ENCODE data around the gene ZMYND8.
A peak's percentile ranks its signal among the peaks of the same experiment; 100 is the strongest.
"Not testable (repeated sequence)": the region's sequence is repeated elsewhere in the genome, so short reads cannot be mapped to it uniquely, and the experiment has no call there.

Gene ZMYND8

GRCh38 chr20:47356526-47357295, at the start of gene ZMYND8:
Gene ZMYND8, minus strand, starts transcription at chr20:47356699. Its CDS starts 29 bp downstream, at chr20:47356670.
- TF ChIP-seq CTCF (IDR thresholded peaks at IDR 0.05; ENCODE audit: insufficient read depth, low read depth, low read length, missing control alignments) = no peak
- H3K4me3 ChIP-seq (ENCODE audit: low read depth, low read length) = peak within 1 kb of the TSS; percentile 67
- peak; percentile 95 for DNase-seq (ENCODE audit: low read depth)

DNA sequence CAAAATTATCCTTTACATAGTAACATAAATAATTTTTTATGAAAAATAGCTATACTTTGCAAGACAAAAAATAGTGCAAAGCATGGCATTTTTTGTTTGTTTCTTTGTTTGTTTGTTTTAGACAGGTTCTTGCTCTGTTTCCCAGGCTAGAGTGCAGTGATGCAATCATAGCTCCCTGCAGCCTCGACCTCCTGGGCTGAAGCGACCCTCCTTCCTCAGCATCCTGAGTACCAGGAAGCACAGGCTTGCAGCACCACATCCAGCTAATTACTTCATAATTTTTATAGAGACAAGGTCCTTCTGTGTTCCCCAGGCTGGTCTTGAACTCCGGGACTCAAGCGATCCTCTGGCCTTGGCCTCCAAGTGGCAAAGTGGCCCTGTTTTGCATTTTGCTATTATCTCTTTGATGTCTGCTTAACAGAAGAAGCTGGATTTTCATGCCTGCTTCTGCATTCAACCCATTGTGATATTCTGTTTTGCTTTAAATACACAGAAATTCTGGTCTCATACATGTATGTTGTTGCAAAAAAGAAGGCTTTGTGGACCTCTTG, 49.4 kb upstream of the ZMYND8 start:
- H3K4me3 ChIP-seq (ENCODE audit: low read depth, low read length) = no peak overlapping the region
- TF ChIP-seq CTCF (IDR thresholded peaks at IDR 0.05; ENCODE audit: insufficient read depth, low read depth, low read length, missing control alignments) = no peak
- no peak for DNase-seq (ENCODE audit: low read depth)

DNA sequence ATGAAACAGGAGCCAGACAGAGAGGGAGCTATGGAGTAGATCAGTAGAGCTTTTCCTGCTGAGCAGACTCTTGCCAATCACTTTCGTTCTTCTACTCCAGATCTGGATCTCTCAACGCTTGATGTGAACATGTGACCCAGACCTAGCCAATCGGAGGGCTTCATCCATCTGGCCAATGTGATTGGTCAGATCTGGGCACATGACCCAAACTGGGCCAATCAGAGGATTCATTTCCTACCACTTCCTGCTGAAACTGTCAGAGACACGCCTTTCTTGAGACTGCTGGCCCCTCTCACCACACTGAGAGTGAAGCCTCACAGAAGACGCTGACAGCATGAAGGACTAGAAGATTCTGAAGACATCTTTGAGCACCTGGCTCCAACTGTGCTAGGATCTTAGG, 44.2 kb upstream of the ZMYND8 start:
- peak; percentile 55 for DNase-seq (ENCODE audit: low read depth)
- no peak for TF ChIP-seq CTCF (IDR thresholded peaks at IDR 0.05; ENCODE audit: insufficient read depth, low read depth, low read length, missing control alignments)
- no peak overlapping the region for H3K4me3 ChIP-seq (ENCODE audit: low read depth, low read length)

DNA sequence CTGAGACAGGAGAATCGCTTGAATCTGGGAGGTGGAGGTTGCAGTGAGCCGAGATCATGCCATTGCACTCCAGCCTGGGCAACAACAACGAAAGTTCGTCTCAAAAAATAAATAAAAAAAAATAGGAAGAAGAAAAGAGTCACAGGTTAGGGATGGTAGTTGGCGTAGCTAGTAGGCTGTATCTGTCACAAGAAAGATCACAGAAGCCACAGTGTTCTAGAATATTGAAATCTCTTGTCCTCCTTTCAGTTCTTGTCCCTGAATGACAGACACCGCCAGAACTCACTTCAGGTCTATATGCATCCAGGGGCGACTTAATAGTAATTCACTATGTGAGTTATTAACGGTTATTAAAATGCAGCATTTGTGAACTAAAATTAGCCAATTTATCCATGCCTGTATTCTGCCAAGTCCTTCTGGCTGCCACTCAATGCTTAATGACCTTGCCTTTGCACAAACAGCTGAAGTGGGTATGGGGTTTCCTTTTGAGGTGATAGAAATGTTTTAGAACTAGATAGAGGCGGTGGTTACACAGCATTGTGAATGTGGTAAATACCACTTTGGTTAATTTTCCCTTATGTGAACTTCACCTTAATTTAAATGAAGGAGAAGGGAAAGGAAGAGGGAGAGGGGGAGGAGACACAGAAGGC, 41.3 kb upstream of the ZMYND8 start:
- no peak for TF ChIP-seq CTCF (IDR thresholded peaks at IDR 0.05; ENCODE audit: insufficient read depth, low read depth, low read length, missing control alignments)
- no peak for DNase-seq (ENCODE audit: low read depth)
- no peak overlapping the region for H3K4me3 ChIP-seq (ENCODE audit: low read depth, low read length)

GRCh38 chr20:47396762-47397476, 40.4 kb upstream of the ZMYND8 start:
- DNase-seq (ENCODE audit: low read depth) = no peak
- TF ChIP-seq CTCF (IDR thresholded peaks at IDR 0.05; ENCODE audit: insufficient read depth, low read depth, low read length, missing control alignments) = no peak

DNA sequence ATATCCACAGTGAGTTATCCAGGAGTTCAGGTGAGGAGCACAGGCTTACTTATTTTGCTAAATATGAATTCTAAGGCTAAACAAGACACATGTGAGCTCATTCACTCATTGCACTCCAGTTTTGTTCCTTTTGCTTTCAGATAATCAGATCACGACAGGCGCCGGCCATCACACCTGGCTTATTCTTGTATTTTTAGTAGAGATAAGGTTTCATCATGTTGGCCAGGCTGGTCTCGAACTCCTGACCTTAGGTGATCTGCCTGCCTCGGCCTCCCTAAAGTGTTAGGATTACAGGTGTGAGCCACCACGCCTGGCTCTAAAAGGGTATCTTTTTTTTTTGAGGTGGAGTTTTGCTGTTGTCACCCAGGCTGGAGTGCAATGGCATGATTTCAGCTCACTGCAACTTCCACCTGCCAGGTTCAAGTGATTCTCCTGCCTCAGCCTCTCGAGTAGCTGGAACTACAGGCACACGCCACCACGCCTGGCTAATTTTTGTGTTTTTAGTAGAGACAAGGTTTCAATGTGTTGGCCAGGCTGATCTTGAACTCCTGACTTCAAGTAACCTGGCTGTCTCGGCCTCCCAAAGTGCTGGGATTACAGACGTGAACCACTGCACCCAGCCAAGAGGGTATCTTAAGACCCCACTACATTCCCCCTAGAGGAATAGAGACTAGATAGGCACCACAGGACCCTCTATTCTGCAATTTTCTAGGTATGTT, 37.5 kb upstream of the ZMYND8 start:
- not testable (repeated sequence) for H3K4me3 ChIP-seq (ENCODE audit: low read depth, low read length); DNase-seq (ENCODE audit: low read depth)

More at GRCh38 chr20:47396762-47397476, 40.4 kb upstream of the ZMYND8 start:
- no peak overlapping the region for H3K4me3 ChIP-seq (ENCODE audit: low read depth, low read length)
